ENCODE data around the gene RNFT2.
"Not testable (repeated sequence)": the region's sequence is repeated elsewhere in the genome, so short reads cannot be mapped to it uniquely, and the experiment has no call there.

RNFT2 gene

DNA sequence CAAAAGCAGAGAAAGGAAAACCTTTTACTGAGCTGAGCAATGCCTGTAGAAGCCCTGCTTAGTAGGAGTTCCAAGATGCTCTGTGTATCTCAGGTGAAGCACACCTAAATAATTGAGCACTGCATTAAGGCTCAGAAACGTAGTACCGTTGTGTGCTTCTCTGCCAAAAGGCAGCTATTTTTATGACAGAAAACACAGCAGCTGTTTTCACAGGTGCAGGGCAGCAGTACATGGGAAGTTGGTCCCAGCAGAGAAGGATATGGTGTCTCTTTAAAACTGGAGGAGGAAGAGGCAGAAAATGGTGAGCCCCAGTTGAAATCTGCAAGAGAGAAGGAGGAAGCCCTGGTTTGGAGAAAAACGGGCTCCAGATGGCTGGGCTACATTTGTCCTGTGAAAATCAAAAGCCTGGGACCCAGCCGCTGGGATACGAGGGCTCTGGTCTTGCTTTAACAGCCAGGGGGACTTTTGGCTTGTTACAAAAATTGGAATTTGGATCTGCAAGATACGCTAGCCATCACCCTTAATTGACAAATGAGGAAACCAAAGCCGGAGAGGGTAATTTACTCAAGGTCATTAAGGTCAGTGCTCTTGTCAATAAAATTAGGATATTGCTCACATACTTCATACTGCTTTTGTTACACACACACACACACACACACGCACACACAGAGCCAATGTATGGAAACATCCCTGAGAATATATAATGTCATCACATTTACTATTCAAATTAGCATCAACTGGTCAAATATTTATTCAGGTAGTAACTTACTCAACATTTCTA, 27.6 kb upstream of the RNFT2 start:
- DNase-seq: no peak

- DNase-seq: no peak
These were observed 25.4 kb upstream of the RNFT2 start for GRCh38 chr12:116712458-116713303.

DNA sequence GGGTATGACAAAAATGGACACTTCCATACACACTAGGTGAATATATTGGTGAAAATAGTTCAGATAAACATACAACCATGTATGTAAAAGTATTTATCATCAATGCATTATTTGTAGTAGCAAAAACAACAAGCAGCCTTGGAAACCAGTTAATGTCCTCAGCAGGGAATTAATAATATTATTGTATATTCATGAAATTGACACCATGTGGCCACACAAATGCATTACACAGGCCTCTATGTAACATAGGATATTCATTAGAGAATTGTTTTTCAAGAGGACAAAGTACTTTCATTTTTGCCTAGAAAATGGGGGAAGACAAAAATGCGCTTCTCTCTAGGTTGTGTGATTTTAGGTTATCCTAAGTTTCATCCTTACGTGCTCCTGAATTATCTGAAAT, 24.6 kb upstream of the RNFT2 start:
- no peak for DNase-seq

DNA sequence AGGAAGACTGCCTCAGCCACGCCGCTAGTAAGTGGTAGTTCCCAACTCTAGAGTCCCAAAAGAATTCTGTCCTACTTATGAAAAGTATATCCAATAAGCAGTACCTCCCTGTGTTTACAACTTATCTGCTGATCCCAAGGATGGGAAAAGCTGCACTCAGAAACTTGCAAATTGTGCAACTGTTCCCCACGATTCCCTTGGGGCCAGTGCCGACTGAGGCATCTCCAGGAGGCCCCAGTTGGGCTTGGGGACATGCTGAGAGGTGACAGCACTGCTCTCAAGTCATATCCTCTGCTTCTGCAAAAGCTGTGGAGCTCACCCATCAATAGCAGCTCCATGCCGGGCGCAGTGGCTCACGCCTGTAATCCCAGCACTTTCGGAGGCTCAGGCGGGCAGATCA, 23.9 kb upstream of the RNFT2 start:
- DNase-seq: no peak

GRCh38 chr12:116717466-116718437, 20.4 kb upstream of the RNFT2 start:
- DNase-seq: no peak

DNA sequence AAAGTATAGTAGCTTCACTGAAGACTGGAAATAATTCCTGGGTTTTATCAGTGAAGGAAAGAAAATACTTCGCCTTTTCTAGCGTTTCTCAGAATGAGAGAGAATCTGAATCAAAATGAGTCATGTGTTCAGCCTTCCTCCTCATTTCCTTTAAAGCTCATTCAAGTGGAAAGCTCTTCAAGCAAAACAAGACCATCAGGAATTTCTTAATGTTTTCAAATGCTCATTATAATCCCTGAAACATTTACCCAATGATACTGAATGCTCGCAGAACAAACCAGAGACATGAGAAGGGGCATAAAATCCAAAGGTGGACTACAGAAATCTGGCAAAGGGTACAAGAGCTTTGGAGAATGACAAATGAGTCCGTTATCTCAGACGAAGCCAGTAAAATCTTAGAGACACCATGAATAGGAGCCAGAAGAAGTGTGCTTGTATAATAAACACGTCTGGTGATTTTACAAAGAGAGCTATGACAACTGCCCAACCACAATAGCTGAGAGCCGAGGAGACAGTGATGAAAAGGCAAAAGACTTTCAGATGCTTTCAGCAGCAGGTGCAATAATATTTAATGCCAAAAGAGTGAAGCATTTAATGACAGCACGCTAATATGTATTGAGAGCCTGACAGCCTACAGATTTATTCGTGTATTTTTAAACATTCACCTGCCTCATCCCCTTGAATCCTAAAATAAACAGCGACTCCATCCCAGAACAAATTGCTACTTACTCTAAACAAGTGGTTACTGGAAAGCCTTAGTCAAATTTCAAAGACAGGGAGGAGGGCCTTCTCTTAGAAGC, 19.3 kb upstream of the RNFT2 start:
- DNase-seq: peak; percentile 74

GRCh38 chr12:116719731-116720528, 18.2 kb upstream of the RNFT2 start:
- no peak for DNase-seq

GRCh38 chr12:116722245-116722644, 15.9 kb upstream of the RNFT2 start:
- no peak for DNase-seq

DNA sequence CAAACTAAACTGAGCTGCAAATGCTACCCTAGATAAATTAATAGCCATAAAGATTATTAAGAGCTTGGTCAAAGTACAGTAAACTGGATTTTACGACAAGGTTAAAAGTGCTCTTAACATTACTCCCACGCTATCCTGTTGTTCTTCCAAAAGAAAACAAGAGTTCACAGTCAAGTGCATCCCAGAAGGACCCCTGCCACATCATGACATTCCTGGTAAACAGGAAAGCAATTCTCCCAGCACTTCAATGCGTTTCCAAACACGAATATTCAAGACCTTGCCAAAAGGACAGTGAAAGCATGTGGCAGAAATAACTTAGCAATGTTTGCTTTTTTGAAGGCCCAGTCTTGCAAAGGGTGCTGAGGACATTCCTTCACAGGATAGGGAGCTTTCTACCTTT, 11.4 kb upstream of the RNFT2 start:
- no peak for DNase-seq

- DNase-seq: no peak
These were observed 10.9 kb upstream of the RNFT2 start for GRCh38 chr12:116727261-116727660.

GRCh38 chr12:116727891-116728290, 10.2 kb upstream of the RNFT2 start:
- no peak for DNase-seq

GRCh38 chr12:116731801-116732200, 6.3 kb upstream of the RNFT2 start:
- DNase-seq: no peak

DNA sequence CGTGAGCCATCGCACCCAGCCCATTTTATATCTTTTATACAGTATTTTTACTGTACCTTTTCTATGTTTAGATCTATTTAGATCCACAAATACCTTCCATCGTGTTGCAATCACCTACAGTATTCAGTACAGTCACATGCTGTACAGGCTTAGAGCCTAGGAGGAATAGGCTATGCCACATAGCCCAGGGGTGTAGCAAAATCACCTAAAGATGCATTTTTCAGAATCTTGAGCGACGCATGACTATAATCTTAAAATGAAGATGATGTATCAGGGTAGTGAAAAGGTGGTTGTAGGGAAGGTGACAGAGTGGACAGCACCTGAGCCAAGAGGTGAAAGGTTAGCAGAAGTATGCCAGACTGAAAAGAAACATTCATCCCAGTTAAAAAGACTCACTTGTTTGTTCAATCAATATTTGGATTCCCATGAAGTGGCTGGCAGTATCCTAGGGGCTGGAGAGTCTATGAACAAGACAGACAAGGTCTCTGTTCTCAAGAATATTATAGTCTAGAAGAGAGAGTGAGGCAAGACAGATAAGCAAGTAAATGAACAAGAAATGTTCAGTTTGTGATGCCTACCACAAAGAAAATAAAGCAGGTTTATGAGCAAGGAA, 3.9 kb upstream of the RNFT2 start:
- DNase-seq: no peak

- DNase-seq: no peak
These were observed 3.0 kb upstream of the RNFT2 start for GRCh38 chr12:116735084-116735483.

GRCh38 chr12:116735951-116736599, 2.0 kb upstream of the RNFT2 start:
- no peak for DNase-seq

DNA sequence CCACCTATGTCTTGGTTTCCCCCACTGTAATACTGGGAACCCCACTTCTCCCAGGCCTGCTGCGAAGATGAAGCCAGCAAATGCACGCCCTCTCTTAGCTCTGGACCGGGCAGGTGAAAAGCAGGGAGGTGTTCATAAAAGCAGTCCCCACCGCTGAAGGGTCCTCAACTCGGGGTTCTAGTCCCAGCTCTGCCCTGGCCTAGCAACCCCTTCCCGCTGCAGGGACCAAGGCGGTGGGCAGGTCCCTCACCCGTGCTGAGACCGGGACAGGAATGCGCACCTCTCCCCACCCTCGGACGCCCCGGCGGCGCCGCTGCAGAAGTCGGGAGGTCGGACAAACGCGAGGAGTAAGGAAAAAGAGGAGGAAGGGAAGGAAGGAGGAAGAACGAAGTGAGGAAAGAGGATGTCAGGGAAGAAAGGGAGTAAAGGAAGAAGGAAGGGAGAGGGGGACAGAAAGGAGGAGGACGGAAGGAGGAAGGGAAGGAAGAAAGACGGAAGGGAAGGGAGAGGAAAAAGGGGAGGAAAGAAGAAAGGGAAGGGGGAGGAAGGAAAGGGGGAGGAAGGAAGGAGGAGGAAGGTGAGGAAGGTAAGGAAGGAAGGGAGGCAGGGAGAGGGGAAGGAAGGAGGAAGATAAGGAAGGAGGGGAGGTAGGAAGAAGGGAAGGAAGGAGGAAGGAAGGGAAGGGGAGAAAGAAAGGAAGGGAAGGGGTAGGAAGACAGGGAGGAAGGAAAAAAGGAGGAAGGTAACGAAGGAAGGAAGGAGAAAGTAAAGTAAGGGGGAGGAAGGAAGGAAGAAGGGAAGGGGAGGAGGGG, 947 bp upstream of the RNFT2 start:
- no peak for DNase-seq

DNA sequence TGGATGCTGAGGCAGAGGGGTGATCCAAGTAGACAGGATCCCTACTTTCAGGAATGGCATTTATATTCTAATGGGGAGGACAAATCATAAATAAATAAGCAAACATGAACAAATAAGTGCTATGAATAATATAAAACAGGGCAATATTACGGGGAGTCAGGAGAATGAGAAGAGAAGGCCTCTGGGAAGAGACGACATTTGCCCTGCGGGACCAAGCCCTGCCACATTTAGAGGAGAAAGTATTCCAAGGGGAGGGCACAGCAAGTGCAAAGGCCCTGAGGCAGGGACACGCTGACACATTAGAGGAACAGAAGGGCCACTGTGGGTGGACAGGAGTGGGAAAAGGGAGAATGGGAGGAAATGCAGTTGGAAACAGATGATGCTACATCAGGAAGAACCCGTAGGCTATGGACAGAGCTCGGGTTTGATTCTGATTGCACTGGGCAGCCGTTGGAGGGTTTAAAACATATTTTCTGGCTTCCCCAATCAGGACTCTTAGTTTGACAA, 1.3 kb downstream of the RNFT2 start:
- no peak for DNase-seq

- not testable (repeated sequence) for DNase-seq
These were observed 4.7 kb downstream of the RNFT2 start for GRCh38 chr12:116742787-116743186.

DNA sequence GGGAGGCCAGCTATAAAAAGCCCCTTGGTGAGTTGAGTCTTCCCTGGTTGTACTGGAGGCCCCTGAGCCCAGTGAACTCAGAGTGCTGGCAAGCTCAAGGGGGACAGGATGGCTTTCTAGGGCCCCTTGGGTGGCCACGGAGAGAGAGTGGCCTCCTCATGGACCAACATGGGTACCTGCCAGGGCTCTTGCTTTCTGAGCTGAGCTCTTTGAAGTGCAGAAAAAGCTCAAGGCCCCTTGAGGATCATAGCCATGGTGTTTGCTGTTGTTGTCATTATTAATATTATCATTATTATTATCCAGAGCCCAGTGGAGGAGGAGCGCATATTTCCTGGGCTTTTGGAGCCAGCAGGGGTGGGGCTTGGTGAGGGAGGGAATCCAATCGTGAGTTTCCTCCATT, 6.7 kb downstream of the RNFT2 start:
- no peak for DNase-seq
